Peyer's patch (tissue), 4 donors: ENCODE measurements around the gene CELSR3. TPM values are rescaled to one million over a fixed set of nuclear protein-coding genes. Genes with fewer than 3 reads are reported as not detected.

Source experiments
- DNase-seq, 3 donors: peaks; one replicate each; pipeline ENCODE4 v3.0.0-alpha.2; 2017 to 2019
- H3K27ac ChIP-seq, 4 donors: fragments of 200-600 bp; sonication (generic); one replicate each; pipeline ENCODE4 v1.5.1; 2016 to 2019
- H3K27me3 ChIP-seq, 2 donors: fragments of 200-600 bp; sonication (generic); one replicate each; pipeline ENCODE4 v1.5.1; 2019
- H3K36me3 ChIP-seq, 3 donors: fragments of 200-600 bp; sonication (generic); one replicate each; pipeline ENCODE4 v1.5.1; 2016 to 2019
- H3K4me1 ChIP-seq, 4 donors: fragments of 200-600 bp; sonication (generic); one replicate each; pipeline ENCODE4 v1.5.1; 2016 to 2019
- H3K4me3 ChIP-seq, 4 donors: fragments of 200-600 bp; sonication (generic); 1 replicate in 3 of 4; 2 replicates in 1 of 4; pipeline ENCODE4 v1.5.1; 2016 to 2019; ENCODE audit warnings: mild to moderate bottlenecking in 1 of 4
- H3K9me3 ChIP-seq, 4 donors: fragments of 200-600 bp; sonication (generic); one replicate each; pipeline ENCODE4 v1.5.1; 2016 to 2019; ENCODE audit warnings: mild to moderate bottlenecking in 1 of 4
- POLR2A ChIP-seq, 2 donors: fragments of 450-650 bp; IDR thresholded peaks; one replicate each; pipeline ENCODE4 v1.5.1; 2017; ENCODE audit warnings: antibody characterized with exemption in 2 of 2, mild to moderate bottlenecking in 2 of 2, moderate library complexity in 2 of 2
- total RNA-seq, 4 donors: library from RNA; depleted of rRNA; stranded (reverse); fragments of >200 nt; gene quantifications; one replicate each; pipeline ENCODE4 v1.1.0, GENCODE V29; 2016
- TF ChIP-seq, protein P1 (sequence below), 6 experiments: fragments of 450-650 bp in 4 of 6; fragments of 200-600 bp in 2 of 6; sonication (generic) in 1 of 6; IDR thresholded peaks; one replicate each; pipeline ENCODE4 v1.5.1; 2017 to 2019; ENCODE audit warnings: antibody characterized with exemption in 6 of 6, mild to moderate bottlenecking in 3 of 6, moderate library complexity in 1 of 6

The CELSR3 gene
- total RNA-seq, 4 donors from 2014 or later = 2.3 to 5.0 (median 2.9) TPM

DNA sequence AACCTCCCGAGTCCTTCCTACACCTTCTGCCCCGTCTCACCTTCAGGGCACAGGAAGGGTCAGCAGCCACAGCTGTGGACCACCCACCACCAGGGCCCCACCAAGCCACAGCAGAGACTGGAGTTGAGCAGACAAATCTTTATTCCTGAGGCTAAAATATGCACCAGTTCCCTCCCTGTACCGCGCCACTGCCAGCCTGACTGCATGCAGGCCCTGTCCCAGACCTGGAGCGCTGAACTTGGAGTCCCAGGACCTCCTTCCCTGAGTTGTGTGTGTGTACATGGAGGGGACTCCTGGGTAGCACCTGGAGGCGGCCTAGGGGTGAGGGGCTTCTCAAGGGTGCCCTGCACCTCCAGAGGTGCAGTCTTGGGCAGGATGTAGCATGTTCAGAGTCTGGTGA, 37.1 kb downstream of the CELSR3 start:
- TF ChIP-seq, protein P1, sequence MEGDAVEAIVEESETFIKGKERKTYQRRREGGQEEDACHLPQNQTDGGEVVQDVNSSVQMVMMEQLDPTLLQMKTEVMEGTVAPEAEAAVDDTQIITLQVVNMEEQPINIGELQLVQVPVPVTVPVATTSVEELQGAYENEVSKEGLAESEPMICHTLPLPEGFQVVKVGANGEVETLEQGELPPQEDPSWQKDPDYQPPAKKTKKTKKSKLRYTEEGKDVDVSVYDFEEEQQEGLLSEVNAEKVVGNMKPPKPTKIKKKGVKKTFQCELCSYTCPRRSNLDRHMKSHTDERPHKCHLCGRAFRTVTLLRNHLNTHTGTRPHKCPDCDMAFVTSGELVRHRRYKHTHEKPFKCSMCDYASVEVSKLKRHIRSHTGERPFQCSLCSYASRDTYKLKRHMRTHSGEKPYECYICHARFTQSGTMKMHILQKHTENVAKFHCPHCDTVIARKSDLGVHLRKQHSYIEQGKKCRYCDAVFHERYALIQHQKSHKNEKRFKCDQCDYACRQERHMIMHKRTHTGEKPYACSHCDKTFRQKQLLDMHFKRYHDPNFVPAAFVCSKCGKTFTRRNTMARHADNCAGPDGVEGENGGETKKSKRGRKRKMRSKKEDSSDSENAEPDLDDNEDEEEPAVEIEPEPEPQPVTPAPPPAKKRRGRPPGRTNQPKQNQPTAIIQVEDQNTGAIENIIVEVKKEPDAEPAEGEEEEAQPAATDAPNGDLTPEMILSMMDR (IDR thresholded peaks at IDR 0.05) = no peak
- TF ChIP-seq POLR2A (IDR thresholded peaks at IDR 0.05) = no peak
- peaks cover 0 to 57% (median 0%) of the 10 kb centered on the region in 3 donors for H3K36me3 ChIP-seq
- no peak overlapping the region for H3K4me3 ChIP-seq
- H3K27ac ChIP-seq = no peak overlapping the region
- H3K9me3 ChIP-seq = no peaks in the 10 kb centered on the region
- no peak for DNase-seq
- H3K4me1 ChIP-seq = no peaks in the 10 kb centered on the region
- H3K27me3 ChIP-seq = no peaks in the 10 kb centered on the region

GRCh38 chr3:48624767-48625166, 37.9 kb downstream of the CELSR3 start:
- H3K4me1 ChIP-seq = no peaks in the 10 kb centered on the region
- H3K27ac ChIP-seq = peak overlapping the region in 1 of 4 donors; percentile 55
- peaks cover 0 to 48% (median 0%) of the 10 kb centered on the region in 3 donors for H3K36me3 ChIP-seq
- H3K27me3 ChIP-seq = no peaks in the 10 kb centered on the region
- DNase-seq = no peak
- H3K4me3 ChIP-seq = no peak overlapping the region
- TF ChIP-seq POLR2A (IDR thresholded peaks at IDR 0.05) = no peak
- TF ChIP-seq, protein P1 (IDR thresholded peaks at IDR 0.05) = no peak
- H3K9me3 ChIP-seq = no peaks in the 10 kb centered on the region

DNA sequence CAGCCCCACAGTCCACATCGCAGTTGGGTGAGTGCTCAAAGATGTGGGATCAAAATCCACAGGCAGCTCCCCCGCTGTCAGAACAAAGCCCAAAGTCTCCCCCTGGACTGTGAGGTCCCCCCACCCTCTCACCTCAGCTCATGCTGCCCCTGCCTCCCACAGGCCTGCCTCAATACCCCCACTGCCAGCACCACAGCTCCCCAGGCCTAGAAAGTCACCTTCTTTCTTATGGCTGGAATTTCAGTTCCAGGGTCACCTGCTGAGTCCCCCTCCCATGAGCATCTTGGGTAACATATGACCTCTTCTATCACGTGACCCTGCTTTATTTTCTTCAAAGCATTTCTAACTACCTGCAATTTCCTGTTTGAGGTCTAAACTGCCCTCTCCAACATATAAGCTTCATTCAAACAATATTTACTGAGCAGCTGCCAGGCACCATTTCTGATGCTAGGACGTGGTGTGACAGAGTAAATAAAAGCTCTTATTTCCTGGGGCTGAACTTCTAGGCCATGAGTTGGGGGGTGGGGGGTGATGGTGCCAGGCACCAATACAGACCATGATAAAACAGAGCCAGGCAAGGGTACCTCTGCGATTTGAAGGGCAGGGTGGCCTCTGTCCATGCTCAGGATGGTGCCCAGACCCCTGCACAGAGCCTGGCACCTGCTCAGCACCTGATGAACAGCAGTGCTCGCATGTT, 38.7 kb downstream of the CELSR3 start:
- H3K4me1 ChIP-seq = no peaks in the 10 kb centered on the region
- TF ChIP-seq, protein P1 (IDR thresholded peaks at IDR 0.05) = no peak
- no peak for TF ChIP-seq POLR2A (IDR thresholded peaks at IDR 0.05)
- H3K9me3 ChIP-seq = no peaks in the 10 kb centered on the region
- H3K27ac ChIP-seq = peak overlapping the region in 1 of 4 donors; percentile 55
- H3K36me3 ChIP-seq = peaks cover 0 to 41% (median 0%) of the 10 kb centered on the region in 3 donors
- no peak for DNase-seq
- no peak overlapping the region for H3K4me3 ChIP-seq
- no peaks in the 10 kb centered on the region for H3K27me3 ChIP-seq

DNA sequence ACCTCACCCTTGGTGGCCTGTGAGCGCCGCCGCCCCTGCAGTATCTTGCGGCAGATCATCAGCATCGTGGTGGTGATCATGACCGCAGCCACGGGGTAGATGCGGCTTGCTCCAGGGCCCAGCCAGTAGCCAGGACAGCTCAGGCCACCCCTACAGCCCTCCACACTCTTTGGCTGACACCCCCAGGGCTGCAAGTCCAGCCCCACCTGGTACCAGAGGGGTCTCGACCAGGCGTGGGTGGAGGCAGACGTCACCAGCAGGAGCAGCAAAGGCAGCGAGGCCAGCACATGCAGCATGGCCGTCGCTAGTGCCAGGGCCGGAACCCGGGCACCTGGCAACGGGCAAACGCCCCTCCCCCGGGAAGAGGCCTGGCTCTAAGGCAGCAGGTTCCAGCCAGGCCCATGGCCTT, 41.2 kb downstream of the CELSR3 start, which contains the start of gene TMEM89:
Gene TMEM89 (minus strand): TSS at position 309 of the 409 bp plus-strand sequence. CDS start 13 bp downstream, at position 296.
- no peak for DNase-seq
- no peak within 1 kb of the TSS for H3K4me3 ChIP-seq
- H3K27ac ChIP-seq = no peak within 1 kb of the TSS
- peaks cover 0 to 11% (median 5%) of the 10 kb centered on the region in 4 donors for H3K9me3 ChIP-seq
- no peaks in the 10 kb centered on the region for H3K4me1 ChIP-seq
- TF ChIP-seq, protein P1 (IDR thresholded peaks at IDR 0.05) = no peak
- no peak for TF ChIP-seq POLR2A (IDR thresholded peaks at IDR 0.05)
- no peaks in the 10 kb centered on the region for H3K27me3 ChIP-seq
- H3K36me3 ChIP-seq = peaks cover 0 to 15% (median 0%) of the 10 kb centered on the region in 3 donors

- H3K27me3 ChIP-seq = no peaks in the 10 kb centered on the region
- DNase-seq = no peak
- peak overlapping the region in 2 of 4 donors; percentile 0 to 74 for H3K27ac ChIP-seq
- H3K36me3 ChIP-seq = peaks cover 0 to under 1% (median 0%) of the 10 kb centered on the region in 3 donors
- TF ChIP-seq POLR2A (IDR thresholded peaks at IDR 0.05) = no peak
- TF ChIP-seq, protein P1 (IDR thresholded peaks at IDR 0.05) = no peak
- H3K9me3 ChIP-seq = peaks cover 0 to 11% (median 5%) of the 10 kb centered on the region in 4 donors
- no peaks in the 10 kb centered on the region for H3K4me1 ChIP-seq
- no peak overlapping the region for H3K4me3 ChIP-seq
Measured at GRCh38 chr3:48619541-48620524, 42.9 kb downstream of the CELSR3 start.
